ENCODE results near the gene CCDC86. TPM values are rescaled to one million over a fixed set of nuclear protein-coding genes. Genes with fewer than 3 reads are reported as not detected.
A peak's percentile ranks its signal among the peaks of the same experiment; 100 is the strongest.

Gene CCDC86
- total and polyA plus RNA-seq, 9 of the 15 experiments (the other 6 are each of a cell fraction or from before 2014, with no cell fraction given) = 4.6 to 102 (median 25.2) TPM

- POLR2A ChIA-PET = interaction anchor here (0.5 to 2.3 kb wide), 9 partner anchors 9 to 150 kb away, joined by 3 to 7 read pairs (median 4); partner anchors contain the start of gene CCDC86
- intact Hi-C loops (cut with micrococcal nuclease) (no loop called here), in situ Hi-C loops (cut with MboI) (no loop called here)
- H3K9me3 ChIP-seq (replicated peaks; ENCODE audit: control insufficient read depth, insufficient read depth, low read depth, low read length) = no peaks in the 10 kb centered on the region
- peaks cover 6% of the 10 kb centered on the region for H3K9me1 ChIP-seq (ENCODE audit: control insufficient read depth, insufficient read depth, low read length)
- under 1% methylated on average over 8 of the region's 8 CpGs for WGBS (ENCODE audit: insufficient coverage, low coverage, missing lambda C conversion rate)
- H3K4me1 ChIP-seq (replicated peaks in 1 of 2; ENCODE audit: control insufficient read depth in 2 of 2, insufficient read depth in 2 of 2, low read length in 2 of 2) = peaks cover 38 to 53% of the 10 kb centered on the region in 2 experiments
- peaks cover 37% of the 10 kb centered on the region; the same call in 2 of the 3 replicates for H3K36me3 ChIP-seq (ENCODE audit: control insufficient read depth, insufficient read depth, low read length)
- ATAC-seq (peak; percentile 91), FAIRE-seq (peak; percentile 94), DNase-seq (ENCODE audit: extremely low read depth in 1 of 4, low spot score in 3 of 4) (peak; percentile 71 to 92 (median 82))
- H3K9ac ChIP-seq (ENCODE audit: insufficient read depth in 1 of 2, low read depth in 2 of 2, low read length in 2 of 2) = peak overlapping the region; percentile 60 to 85
- H3K4me3 ChIP-seq = peak overlapping the region; percentile 21
- peak overlapping the region; percentile 60 for H2AFZ ChIP-seq (ENCODE audit: low read depth, low read length)
- no peaks in the 10 kb centered on the region for H3K27me3 ChIP-seq (ENCODE audit: control insufficient read depth in 2 of 2, insufficient read depth in 2 of 2, low read length in 2 of 2)
- peak overlapping the region; percentile 67 for H3K27ac ChIP-seq (ENCODE audit: extremely low read depth, low read depth, low read length)
- H3K4me2 ChIP-seq (ENCODE audit: insufficient read depth, low read length) = peak overlapping the region; percentile 86
- peaks cover 5% of the 10 kb centered on the region; the same call in 1 of the 3 replicates for H3K79me2 ChIP-seq (ENCODE audit: control insufficient read depth, insufficient read depth, low read length)
- CTCF ChIA-PET (ENCODE audit: low intra/inter-chr PET ratio) = no interaction called here
- BruUV-seq (replicated peaks) = no TSS peak
- H4K20me1 ChIP-seq (replicated peaks; ENCODE audit: control insufficient read depth, insufficient read depth, low read length) = no peaks in the 10 kb centered on the region
- TF ChIP-seq BHLHE40 (IDR thresholded peaks at IDR 0.05; ENCODE audit: low read length) = 0 out of 2 replicates have a peak, but pooled peaks have one; percentile 28
- TF ChIP-seq PHF21A (IDR thresholded peaks at IDR 0.05; ENCODE audit: borderline replicate concordance, low read depth) = 0 out of 2 replicates have a peak, but pooled peaks have one; percentile 55
- TF ChIP-seq ESRRB (CRISPR knock-in tag; IDR thresholded peaks at IDR 0.05; ENCODE audit: borderline replicate concordance) = no peak
- peak; percentile 68 to 81; a peak in 3 of 4 replicates for TF ChIP-seq MAZ (CRISPR knock-in tag; conservative IDR thresholded peaks at IDR 0.05 in 1 of 2, IDR thresholded peaks at IDR 0.05 in 1 of 2)
- peak; percentile 79; the same call in 1 of the 2 replicates for TF ChIP-seq SMARCE1 (IDR thresholded peaks at IDR 0.05)
- no peak for TF ChIP-seq ZNF311 (CRISPR knock-in tag; IDR thresholded peaks at IDR 0.05)
- TF ChIP-seq ZNF511 (CRISPR knock-in tag; IDR thresholded peaks at IDR 0.05) = no peak
- TF ChIP-seq JUND (IDR thresholded peaks at IDR 0.05; ENCODE audit: borderline replicate concordance, low read depth, low read length) = 0 out of 2 replicates have a peak, but pooled peaks have one; percentile 38
- TF ChIP-seq JUND (tag; IDR thresholded peaks at IDR 0.05; ENCODE audit: borderline replicate concordance, low read depth, low read length) = peak; percentile 48; the same call in 1 of the 3 replicates
- 0 out of 2 replicates have a peak, but pooled peaks have one; percentile 21 for TF ChIP-seq CBX5 (IDR thresholded peaks at IDR 0.05; ENCODE audit: borderline replicate concordance, low read depth)
- peak; percentile 93 for TF ChIP-seq EGR1 (conservative IDR thresholded peaks at IDR 0.05)
- TF ChIP-seq PATZ1 (CRISPR knock-in tag; IDR thresholded peaks at IDR 0.05; ENCODE audit: borderline replicate concordance) = 0 out of 2 replicates have a peak, but pooled peaks have one; percentile 23
- TF ChIP-seq YY1 (IDR thresholded peaks at IDR 0.05; ENCODE audit: borderline replicate concordance in 1 of 3, control insufficient read depth in 1 of 3, extremely low read depth in 1 of 3, insufficient read depth in 3 of 3, insufficient read length in 1 of 3, insufficient replicate concordance in 2 of 3, low read depth in 1 of 3, low read length in 2 of 3) = peak in 1 of 3 experiments; percentile 77
- 0 out of 2 replicates have a peak, but pooled peaks have one; percentile 26 for TF ChIP-seq CREM (IDR thresholded peaks at IDR 0.05; ENCODE audit: low read depth)
- no peak for TF ChIP-seq ZBTB17 (CRISPR knock-in tag; IDR thresholded peaks at IDR 0.05)
- no peak for TF ChIP-seq PHB2 (IDR thresholded peaks at IDR 0.05; ENCODE audit: low read depth)
- TF ChIP-seq VEZF1 (CRISPR knock-in tag; IDR thresholded peaks at IDR 0.05) = peak; percentile 93
These were observed 12.4 kb downstream of the CCDC86 start for GRCh38 chr11:60854140-60854846.
